Mesodermal cell (in vitro differentiated cells): ENCODE measurements around the gene PKDCC.
"Not testable (repeated sequence)": the region's sequence is repeated elsewhere in the genome, so short reads cannot be mapped to it uniquely, and the experiment has no call there.

ENCODE experiments used
- H3K27ac ChIP-seq: 2 replicates; pipeline ENCODE4 v1.7.0; 2013; ENCODE audit warnings: mild to moderate bottlenecking, low read depth, low read length, moderate library complexity; ENCODE audit not compliant: severe bottlenecking
- H3K36me3 ChIP-seq: 2 replicates; pipeline ENCODE4 v1.7.1; 2013; ENCODE audit warnings: mild to moderate bottlenecking, low read length, moderate library complexity; ENCODE audit not compliant: control insufficient read depth, insufficient read depth
- H3K4me1 ChIP-seq: one replicate; pipeline ENCODE4 v1.7.1; 2013; ENCODE audit warnings: mild to moderate bottlenecking, low read length; ENCODE audit not compliant: insufficient read depth, control insufficient read depth, poor library complexity, severe bottlenecking
- H3K4me3 ChIP-seq: 2 replicates; pipeline ENCODE4 v1.7.0; 2013; ENCODE audit warnings: low read length, control low read depth, mild to moderate bottlenecking; ENCODE audit not compliant: insufficient read depth, poor library complexity, severe bottlenecking; ENCODE audit errors: extremely low read depth
- H3K9me3 ChIP-seq: 2 replicates; pipeline ENCODE4 v1.7.1; 2013; ENCODE audit warnings: mild to moderate bottlenecking, low read length, moderate library complexity; ENCODE audit not compliant: control insufficient read depth
- WGBS, 2 experiments: methylation state at CpG; one replicate each; pipeline ENCODE4 v1.1.5; 2013; ENCODE audit warnings: missing lambda C conversion rate in 2 of 2; ENCODE audit not compliant: insufficient coverage in 2 of 2; 5-methylcytosine and 5-hydroxymethylcytosine counted together

The PKDCC gene

GRCh38 chr2:42030829-42031228 is 17.0 kb upstream of the PKDCC start:
- H3K9me3 ChIP-seq, result no peaks in the 10 kb centered on the region
- H3K36me3 ChIP-seq, result no peaks in the 10 kb centered on the region
- no CpG with 5 or more reads among the region's 1 CpG for WGBS, 2 experiments
- peaks cover 60% of the 10 kb centered on the region for H3K4me1 ChIP-seq
- no peak overlapping the region for H3K4me3 ChIP-seq
- peak overlapping the region; percentile 85 for H3K27ac ChIP-seq

- Histone ChIP-seq H3K4me3 (no peak overlapping the region), H3K36me3 (no peaks in the 10 kb centered on the region), H3K9me3 (no peaks in the 10 kb centered on the region), H3K4me1 (peaks cover 57% of the 10 kb centered on the region), H3K27ac (no peak overlapping the region)
- 87 to 90% methylated on average over 3 to 4 of the region's 4 CpGs for WGBS, 2 experiments
Measured at GRCh38 chr2:42031281-42032223, 16.3 kb upstream of the PKDCC start.

GRCh38 chr2:42032224-42032620 is 15.6 kb upstream of the PKDCC start:
- peaks cover 57% of the 10 kb centered on the region for H3K4me1 ChIP-seq
- H3K36me3 ChIP-seq, result no peaks in the 10 kb centered on the region
- H3K9me3 ChIP-seq, result no peaks in the 10 kb centered on the region
- no peak overlapping the region for H3K4me3 ChIP-seq
- 57 to 79% methylated on average over 2 to 3 of the region's 6 CpGs for WGBS, 2 experiments
- no peak overlapping the region for H3K27ac ChIP-seq

DNA sequence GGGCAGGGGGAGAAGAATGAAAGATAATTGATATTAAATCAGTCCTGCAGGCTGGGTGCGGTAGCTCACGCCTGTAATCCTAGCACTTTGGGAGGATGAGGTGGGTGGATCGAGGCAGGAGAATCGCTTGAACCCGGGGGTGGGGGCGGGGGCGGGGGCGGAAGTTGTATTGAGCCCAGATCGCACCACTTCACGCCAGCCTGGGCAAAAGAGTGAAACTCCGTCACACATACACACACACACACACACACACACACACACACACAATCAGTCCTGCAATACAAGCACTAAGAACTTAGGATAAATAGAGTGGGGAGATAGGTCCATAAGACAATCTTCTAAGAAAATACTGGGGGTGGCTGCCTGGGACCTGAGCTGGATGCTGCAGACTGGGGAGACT is 15.1 kb upstream of the PKDCC start:
- Histone ChIP-seq H3K9me3 (no peaks in the 10 kb centered on the region), H3K36me3 (no peaks in the 10 kb centered on the region), H3K27ac (no peak overlapping the region), H3K4me1 (peaks cover 53% of the 10 kb centered on the region), H3K4me3 (no peak overlapping the region)
- WGBS, 2 experiments, result 79% methylated on average over 3 of the region's 11 CpGs; no CpG with 5 or more reads in 1 of the 2 experiments

DNA sequence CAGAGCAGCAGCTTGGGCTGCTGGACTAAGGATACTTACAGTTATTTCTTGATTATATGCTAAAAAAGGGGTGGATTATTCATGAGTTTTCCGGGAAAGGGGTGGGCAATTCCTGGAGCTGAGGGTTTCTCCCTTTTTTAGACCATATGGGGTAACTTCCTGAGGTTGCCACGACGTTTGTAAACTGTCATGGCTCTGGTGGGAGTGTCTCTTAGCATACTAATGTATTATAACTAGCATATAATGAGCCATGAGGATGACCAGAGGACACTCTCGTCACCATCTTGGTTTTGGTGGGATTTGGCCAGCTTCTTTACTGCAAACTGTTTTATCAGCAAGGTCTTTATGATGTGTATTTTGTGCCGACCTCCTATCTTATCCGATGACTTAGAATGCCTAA is 13.7 kb upstream of the PKDCC start:
- H3K27ac ChIP-seq, H3K9me3 ChIP-seq, H3K4me3 ChIP-seq, H3K36me3 ChIP-seq: not testable (repeated sequence)
- WGBS, 2 experiments, result 92% methylated on average over 4 of the region's 6 CpGs; no CpG with 5 or more reads in 1 of the 2 experiments
- peaks cover 40% of the 10 kb centered on the region for H3K4me1 ChIP-seq

- Histone ChIP-seq H3K36me3 (no peaks in the 10 kb centered on the region), H3K9me3 (no peaks in the 10 kb centered on the region), H3K27ac (no peak overlapping the region), H3K4me1 (peaks cover 29% of the 10 kb centered on the region), H3K4me3 (no peak overlapping the region)
- 61% methylated on average over 2 of the region's 5 CpGs; no CpG with 5 or more reads in 1 of the 2 experiments for WGBS, 2 experiments
Measured at GRCh38 chr2:42035241-42035640, 12.6 kb upstream of the PKDCC start.

DNA sequence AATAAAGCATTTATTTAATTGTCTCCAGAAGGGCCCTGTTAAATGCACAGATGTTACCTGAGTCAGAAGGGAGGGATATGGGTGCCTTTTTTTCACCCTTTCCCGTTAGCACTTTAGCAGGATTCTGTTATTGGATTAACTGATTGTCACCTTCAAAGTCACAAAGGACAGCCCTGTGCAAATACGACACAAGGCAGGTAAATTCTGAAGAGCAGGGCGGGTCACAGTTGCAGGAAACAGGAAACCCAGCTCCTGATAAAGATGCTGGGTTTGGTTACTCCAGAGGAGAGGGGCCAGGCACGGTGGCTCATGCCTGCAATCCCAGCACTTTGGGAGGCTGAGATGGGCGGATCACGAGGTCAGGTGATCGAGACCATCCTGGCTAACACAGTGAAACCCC is 11.4 kb upstream of the PKDCC start:
- no peak overlapping the region for H3K4me3 ChIP-seq
- peaks cover 19% of the 10 kb centered on the region for H3K4me1 ChIP-seq
- 57 to 75% methylated on average over 3 to 6 of the region's 7 CpGs for WGBS, 2 experiments
- no peak overlapping the region for H3K27ac ChIP-seq
- no peaks in the 10 kb centered on the region for H3K9me3 ChIP-seq
- no peaks in the 10 kb centered on the region for H3K36me3 ChIP-seq

GRCh38 chr2:42036940-42037339 is 10.9 kb upstream of the PKDCC start:
- 88 to 98% methylated on average over 4 to 6 of the region's 8 CpGs for WGBS, 2 experiments
- H3K9me3 ChIP-seq, result no peaks in the 10 kb centered on the region
- no peaks in the 10 kb centered on the region for H3K36me3 ChIP-seq

DNA sequence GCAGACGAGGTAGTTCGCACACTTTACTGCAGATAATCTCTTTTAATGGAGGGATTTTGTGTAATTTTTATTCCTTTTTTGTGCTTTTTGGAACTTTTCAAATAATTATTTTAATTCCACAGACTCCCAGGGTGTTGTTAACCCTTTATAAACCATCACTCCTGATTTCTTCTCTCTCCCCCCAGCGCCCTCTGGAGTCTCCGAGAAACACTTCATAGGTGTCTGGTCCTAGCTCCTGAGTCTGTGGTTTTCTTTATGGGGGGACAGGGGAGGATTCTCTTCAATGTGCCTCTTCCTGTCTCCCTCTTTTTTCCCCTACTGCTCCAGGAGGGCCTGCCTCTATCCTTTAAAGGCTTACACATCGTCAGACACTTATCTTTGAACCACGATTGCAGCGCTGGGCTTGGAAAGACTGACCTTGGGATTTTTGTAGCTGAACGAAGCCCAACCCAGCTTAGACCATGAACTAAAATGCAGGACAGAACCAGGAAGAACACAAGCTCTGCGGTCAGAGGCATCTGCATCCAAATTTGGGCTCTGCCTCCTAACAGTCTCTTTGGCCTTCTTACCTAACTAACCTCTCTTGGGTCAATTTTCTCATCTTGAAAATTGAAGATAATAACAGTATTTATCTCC is 7.1 kb upstream of the PKDCC start:
- Histone ChIP-seq H3K9me3 (no peaks in the 10 kb centered on the region), H3K4me3 (no peak overlapping the region), H3K4me1 (peaks cover 3% of the 10 kb centered on the region), H3K27ac (no peak overlapping the region), H3K36me3 (no peaks in the 10 kb centered on the region)
- WGBS, 2 experiments, result 49 to 64% methylated on average over 4 to 5 of the region's 9 CpGs

More at GRCh38 chr2:42036940-42037339, 10.9 kb upstream of the PKDCC start:
- Histone ChIP-seq H3K27ac (no peak overlapping the region), H3K4me1 (peaks cover 19% of the 10 kb centered on the region), H3K4me3 (no peak overlapping the region)

DNA sequence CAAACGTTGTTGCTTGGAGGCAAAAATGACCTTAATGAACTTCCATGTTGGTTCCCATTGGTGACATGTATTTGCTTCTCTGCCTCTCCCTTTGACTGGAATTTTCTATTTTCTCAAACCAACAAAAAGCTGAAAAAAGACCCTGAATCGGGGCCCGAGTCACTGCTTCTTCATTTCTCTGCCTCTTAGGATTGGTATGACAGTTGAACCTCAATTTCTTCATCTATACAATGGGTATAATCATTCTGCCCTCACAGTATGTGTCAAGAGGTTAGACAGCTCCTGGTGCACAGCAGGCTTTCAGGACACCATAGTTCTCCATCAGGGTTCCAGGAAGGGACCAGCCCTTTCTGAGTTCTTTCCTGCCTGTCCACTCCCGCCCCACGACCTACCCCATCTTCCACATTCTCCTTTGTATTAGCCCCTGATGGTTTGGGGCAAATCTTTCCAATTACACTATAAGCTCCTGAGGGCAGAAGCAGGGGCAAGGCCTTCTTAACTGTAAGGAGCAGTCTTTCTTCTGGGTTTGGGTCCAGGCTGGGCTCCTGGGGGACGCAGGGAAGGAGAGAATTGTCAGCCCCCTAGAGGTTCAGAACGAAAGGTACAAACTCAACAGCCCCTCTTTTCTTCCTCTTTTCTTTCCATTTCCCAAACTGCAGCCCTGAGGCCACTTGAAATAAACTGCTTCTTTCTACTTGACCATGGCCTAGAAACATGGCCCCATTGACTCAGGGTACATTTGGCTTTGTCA is 6.3 kb upstream of the PKDCC start:
- Histone ChIP-seq H3K4me3 (no peak overlapping the region), H3K4me1 (peaks cover 6% of the 10 kb centered on the region), H3K36me3 (no peaks in the 10 kb centered on the region), H3K9me3 (no peaks in the 10 kb centered on the region), H3K27ac (no peak overlapping the region)
- WGBS, 2 experiments, result 87 to 95% methylated on average over 3 to 4 of the region's 7 CpGs
